Activated CD8-positive, alpha-beta memory T cell treated with anti-CD3 and anti-CD28 coated beads for 48 hours (primary cell): ENCODE results near the gene IMPG2.

Source experiments
- DNase-seq, 3 experiments: peaks; one replicate each; pipeline ENCODE4 v3.0.0-alpha.2; 2020; ENCODE audit warnings: low read depth in 2 of 3, low spot score in 2 of 3

Gene IMPG2

DNA sequence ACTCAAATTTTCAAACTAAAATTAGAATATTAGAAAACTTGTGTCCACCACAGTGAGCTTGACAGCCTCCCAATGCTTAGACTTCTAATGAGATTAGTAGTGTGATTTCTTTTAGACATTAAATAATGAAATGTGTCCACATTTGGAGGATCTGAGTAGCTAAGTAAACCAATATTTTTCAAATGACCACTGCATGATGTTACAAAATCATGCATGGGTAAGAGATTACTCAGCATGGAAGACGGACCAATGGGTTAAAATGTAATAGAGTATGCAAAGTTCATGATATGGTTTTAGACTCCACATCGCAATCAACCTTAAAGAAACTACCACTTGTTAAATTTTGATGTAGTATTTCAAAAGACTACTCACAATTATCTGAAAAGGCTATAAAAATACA lies 130.6 kb downstream of the IMPG2 start:
- no peak for DNase-seq

DNA sequence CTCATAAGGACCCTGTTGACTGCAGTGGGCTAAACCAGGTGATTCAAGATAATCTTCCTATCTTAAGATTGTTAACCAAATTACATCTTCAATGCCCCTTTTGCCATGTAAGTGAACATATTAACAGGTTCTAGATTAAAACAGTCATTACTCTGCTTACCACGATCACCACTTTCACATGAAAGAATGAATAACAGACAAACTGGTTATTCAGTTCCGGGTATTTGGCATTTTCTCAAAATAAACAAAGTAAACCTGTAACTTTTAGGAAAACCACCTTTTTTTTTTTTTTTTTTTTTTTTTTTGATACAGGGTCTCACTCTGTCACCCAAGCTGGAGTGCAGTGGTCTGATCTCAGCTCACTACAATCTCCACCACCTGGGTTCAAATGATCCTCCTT lies 131.2 kb downstream of the IMPG2 start:
- DNase-seq, result no peak

DNA sequence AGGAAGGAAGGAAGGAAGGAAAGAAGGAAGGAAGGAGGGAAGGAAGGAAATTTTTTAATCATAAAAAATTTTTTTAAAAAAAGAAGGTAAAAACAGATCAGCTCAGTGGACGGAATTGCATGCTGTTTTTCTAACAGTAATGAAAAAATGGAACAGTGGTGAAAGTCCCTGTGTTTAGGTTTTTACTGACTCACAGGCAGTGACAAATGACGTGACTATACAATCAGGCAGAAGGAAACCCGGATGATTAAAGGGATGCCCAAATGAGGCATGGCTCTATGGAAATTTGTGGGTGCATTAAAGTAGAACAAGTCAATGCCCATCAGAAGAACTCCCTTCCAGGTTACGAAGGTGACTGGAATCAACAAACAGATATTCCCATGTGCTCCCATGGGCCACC lies 135.0 kb downstream of the IMPG2 start:
- DNase-seq, result no peak

DNA sequence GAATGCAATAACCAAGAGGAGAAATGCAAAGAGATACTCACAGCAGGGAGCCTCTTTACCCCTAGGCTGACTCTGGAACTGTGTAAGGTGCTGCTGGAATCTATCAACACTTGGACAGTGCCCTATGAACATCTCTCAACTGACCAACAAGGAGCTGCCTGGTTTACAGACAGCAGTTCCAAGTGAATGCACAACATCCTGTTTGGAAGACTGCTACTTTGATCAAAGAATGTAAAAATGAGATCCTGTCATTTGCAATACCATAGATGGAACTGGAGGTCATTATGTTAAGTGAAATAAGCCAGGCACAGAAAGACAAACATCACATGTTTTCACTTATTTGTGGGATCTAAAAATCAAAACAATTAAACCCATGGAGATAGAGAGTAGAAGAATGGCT lies 136.3 kb downstream of the IMPG2 start:
- DNase-seq, result no peak

DNA sequence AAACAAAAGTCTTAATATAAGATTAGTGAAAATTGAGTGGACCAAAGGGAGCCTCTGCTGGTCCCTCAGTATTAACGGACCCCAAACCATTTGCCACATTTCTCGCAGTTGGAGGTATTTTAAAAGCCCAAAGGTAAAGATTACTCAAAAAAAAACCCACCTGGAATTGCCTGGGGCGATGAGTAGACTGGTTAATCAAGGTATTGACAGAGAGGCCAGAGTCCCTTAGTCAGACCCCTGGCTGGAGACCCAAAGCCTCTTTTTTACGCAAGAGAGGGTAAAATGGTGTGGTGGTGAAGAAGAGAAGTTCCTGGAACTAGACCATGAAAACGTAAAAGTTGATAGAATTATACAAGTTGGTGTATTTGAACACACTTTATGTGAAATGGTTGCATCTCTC lies 137.2 kb downstream of the IMPG2 start:
- DNase-seq, result no peak

DNA sequence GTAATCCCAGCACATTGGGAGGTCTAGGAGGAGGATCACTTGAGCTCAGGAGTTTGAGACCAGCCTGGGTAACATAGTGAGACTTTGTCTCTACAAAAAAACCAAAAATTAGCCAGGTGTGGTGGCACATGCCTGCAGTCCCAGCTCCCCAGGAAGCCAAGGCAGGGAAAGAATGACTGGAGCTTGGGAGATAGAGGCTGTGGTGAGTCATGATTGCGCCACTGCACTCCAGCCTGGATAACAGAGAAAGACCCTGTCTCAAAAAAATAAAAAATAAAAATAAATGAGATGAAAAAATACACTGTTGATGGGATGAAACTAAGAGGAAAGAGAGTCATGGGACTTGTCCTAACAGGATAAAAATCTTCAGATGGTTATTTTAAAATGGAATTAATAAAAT lies 137.6 kb downstream of the IMPG2 start:
- no peak for DNase-seq

DNA sequence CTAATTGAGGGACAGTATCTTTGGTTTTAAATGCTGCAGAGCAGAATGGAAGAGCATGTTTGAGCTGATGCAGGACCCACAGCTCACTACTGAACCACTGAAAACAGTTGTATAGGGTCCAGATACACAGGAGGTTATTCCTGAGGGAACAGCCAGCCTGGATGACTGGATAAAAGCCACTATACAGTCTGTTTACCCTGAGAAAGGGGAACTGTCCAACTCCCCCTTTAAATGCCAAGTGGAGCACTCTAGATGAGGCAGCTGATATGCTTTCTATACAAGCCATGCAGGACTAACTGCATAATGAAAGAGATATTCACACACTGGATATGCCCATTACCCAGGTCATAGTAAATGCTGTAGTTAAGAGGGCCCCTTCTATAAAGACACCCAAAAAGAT lies 138.6 kb downstream of the IMPG2 start:
- DNase-seq, result no peak

DNA sequence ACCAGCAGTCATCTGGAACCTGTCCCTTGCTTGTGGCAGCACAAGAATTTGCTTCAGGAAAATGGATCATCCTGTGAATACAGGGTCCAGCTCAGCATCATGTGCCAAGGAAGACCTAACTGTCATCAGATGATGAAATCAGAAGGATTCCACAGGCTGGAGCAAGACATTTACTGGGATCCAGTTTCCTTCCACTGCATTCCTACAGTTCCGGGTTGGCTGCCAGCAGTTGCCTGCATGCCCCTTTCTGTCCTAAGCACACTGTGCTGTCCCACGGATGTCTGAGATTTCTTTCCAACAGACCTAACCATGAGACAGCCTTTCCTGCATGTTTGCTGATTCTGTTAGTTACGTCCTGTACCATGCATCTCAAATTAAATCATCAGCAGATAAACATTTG lies 140.7 kb downstream of the IMPG2 start:
- no peak for DNase-seq

DNA sequence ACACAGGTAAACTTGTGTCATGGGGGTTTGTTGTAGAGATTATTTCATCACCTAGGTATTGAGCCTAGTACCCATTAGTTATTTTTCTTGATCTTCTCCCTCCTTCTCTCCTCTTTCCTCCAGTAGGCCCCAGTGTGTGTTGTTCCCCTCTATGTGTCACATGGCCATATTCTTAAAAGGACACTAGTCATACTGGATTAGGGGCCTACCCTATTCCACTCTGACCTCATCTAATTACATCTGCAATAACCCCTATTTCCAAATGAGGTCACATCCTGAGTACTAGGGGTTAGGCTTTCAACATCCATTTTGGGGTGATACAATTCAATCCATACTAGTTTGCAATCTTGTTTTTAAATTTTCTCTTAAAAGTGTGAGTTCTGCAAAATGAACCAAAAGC lies 142.8 kb downstream of the IMPG2 start:
- no peak for DNase-seq
